ENCODE data around the gene PCYT2.

PCYT2 gene

GRCh38 chr17:81905993-81906392, 5.2 kb downstream of the PCYT2 start:
- no peak overlapping the region for H3K4me3 ChIP-seq (replicated peaks; ENCODE audit: insufficient read depth, low read length)
- no peak overlapping the region for H3K27ac ChIP-seq (replicated peaks)
- DNase-seq (ENCODE audit: low read depth in 1 of 2, low spot score in 1 of 2), result no peak
- H3K27me3 ChIP-seq (ENCODE audit: insufficient read depth, poor library complexity, severe bottlenecking), result peaks cover 5% of the 10 kb centered on the region
- TF ChIP-seq POLR2AphosphoS5 (IDR thresholded peaks at IDR 0.05; ENCODE audit: low read depth) (no peak), REST (IDR thresholded peaks at IDR 0.05; ENCODE audit: insufficient replicate concordance, low read depth) (no peak), GABPA (IDR thresholded peaks at IDR 0.05; ENCODE audit: low read depth) (no peak), SPI1 (IDR thresholded peaks at IDR 0.05; ENCODE audit: borderline replicate concordance, low read depth) (no peak), CTCF (IDR thresholded peaks at IDR 0.05; ENCODE audit: insufficient read depth, low read length) (no peak)

GRCh38 chr17:81905424-81905875, 5.7 kb downstream of the PCYT2 start:
- peaks cover 5% of the 10 kb centered on the region for H3K27me3 ChIP-seq (ENCODE audit: insufficient read depth, poor library complexity, severe bottlenecking)
- no peak overlapping the region for H3K4me3 ChIP-seq (replicated peaks; ENCODE audit: insufficient read depth, low read length)
- H3K27ac ChIP-seq (replicated peaks), result no peak overlapping the region
- DNase-seq (ENCODE audit: low read depth in 1 of 2, low spot score in 1 of 2), result no peak
- TF ChIP-seq REST (IDR thresholded peaks at IDR 0.05; ENCODE audit: insufficient replicate concordance, low read depth) (no peak), SPI1 (IDR thresholded peaks at IDR 0.05; ENCODE audit: borderline replicate concordance, low read depth) (no peak), CTCF (IDR thresholded peaks at IDR 0.05; ENCODE audit: insufficient read depth, low read length) (no peak), POLR2AphosphoS5 (IDR thresholded peaks at IDR 0.05; ENCODE audit: low read depth) (no peak), GABPA (IDR thresholded peaks at IDR 0.05; ENCODE audit: low read depth) (no peak)

GRCh38 chr17:81904600-81905423, 6.4 kb downstream of the PCYT2 start:
- Histone ChIP-seq H3K4me3 (replicated peaks; ENCODE audit: insufficient read depth, low read length) (no peak overlapping the region), H3K27ac (replicated peaks) (no peak overlapping the region), H3K27me3 (ENCODE audit: insufficient read depth, poor library complexity, severe bottlenecking) (peaks cover 5% of the 10 kb centered on the region)
- TF ChIP-seq SPI1 (IDR thresholded peaks at IDR 0.05; ENCODE audit: borderline replicate concordance, low read depth), result no peak
- no peak for TF ChIP-seq GABPA (IDR thresholded peaks at IDR 0.05; ENCODE audit: low read depth)
- TF ChIP-seq POLR2AphosphoS5 (IDR thresholded peaks at IDR 0.05; ENCODE audit: low read depth), result no peak
- TF ChIP-seq CTCF (IDR thresholded peaks at IDR 0.05; ENCODE audit: insufficient read depth, low read length), result no peak
- no peak for TF ChIP-seq REST (IDR thresholded peaks at IDR 0.05; ENCODE audit: insufficient replicate concordance, low read depth)
- DNase-seq (ENCODE audit: low read depth in 1 of 2, low spot score in 1 of 2), result no peak

Measured in HL-60 (cell line).